H1 (cell line): ENCODE data around the gene ZNF805.

Experiments
- SP2 ChIP-seq: IDR thresholded peaks from 2 replicates; pipeline ENCODE4 v1.6.1; 2012; ENCODE audit warnings: mild to moderate bottlenecking, low read length, inconsistent platforms
- ZNF274 ChIP-seq: IDR thresholded peaks from 2 replicates; pipeline ENCODE4 v1.7.0; 2012; ENCODE audit warnings: low read length, borderline replicate concordance; ENCODE audit errors: extremely low read depth

DNA sequence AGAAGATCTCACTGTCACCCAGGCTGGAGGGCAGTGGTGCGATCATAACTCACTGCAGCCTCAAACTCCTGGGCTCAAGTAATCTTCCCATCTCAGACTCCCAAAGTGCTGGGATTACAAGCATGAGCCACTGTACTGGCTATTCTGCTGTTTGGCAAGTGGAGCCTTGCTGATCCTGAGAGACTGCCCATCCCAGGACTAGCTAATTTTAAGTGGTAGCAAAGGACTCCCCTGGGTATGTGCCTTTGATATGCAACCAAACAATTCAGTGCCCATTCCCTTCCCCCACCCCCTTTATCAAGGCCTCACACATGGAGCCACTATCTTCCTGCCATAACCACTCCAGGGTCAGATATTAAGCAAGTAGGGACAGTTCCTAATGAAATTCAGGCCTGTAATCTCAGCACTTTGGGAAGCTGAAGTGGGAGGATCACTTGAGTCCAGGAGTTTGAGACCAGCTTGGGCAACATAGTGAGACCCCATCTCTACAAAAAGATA, 22.9 kb downstream of the ZNF805 start:
- TF ChIP-seq SP2 (no peak), ZNF274 (no peak)
